SKM-1 (cell line): ENCODE results near the gene SNN.

Experiments
- DNase-seq: peaks from one replicate; lab custom pipeline; 2025; ENCODE audit not compliant: unreplicated experiment; lab: John Stamatoyannopoulos, UW

Gene SNN

GRCh38 chr16:11696266-11697012 is 28.2 kb downstream of the SNN start:
- no peak for DNase-seq

GRCh38 chr16:11697319-11697718 is 29.1 kb downstream of the SNN start:
- DNase-seq, result no peak

GRCh38 chr16:11698271-11698689 is 30.0 kb downstream of the SNN start:
- no peak for DNase-seq

- DNase-seq, result no peak
Measured at GRCh38 chr16:11699234-11699894, 31.1 kb downstream of the SNN start.

- peak; percentile 19 for DNase-seq
Measured at GRCh38 chr16:11700264-11701029, 32.2 kb downstream of the SNN start.

GRCh38 chr16:11705311-11706025 is 37.2 kb downstream of the SNN start:
- DNase-seq, result no peak

GRCh38 chr16:11706180-11706742 is 38.0 kb downstream of the SNN start:
- no peak for DNase-seq

- no peak for DNase-seq
Measured at GRCh38 chr16:11707679-11708197, 39.5 kb downstream of the SNN start.

GRCh38 chr16:11708421-11708820 is 40.2 kb downstream of the SNN start:
- DNase-seq, result no peak

GRCh38 chr16:11711662-11712061 is 43.4 kb downstream of the SNN start:
- DNase-seq, result no peak

- no peak for DNase-seq
Measured at GRCh38 chr16:11712122-11712521, 43.9 kb downstream of the SNN start.

GRCh38 chr16:11715246-11715947 is 47.1 kb downstream of the SNN start:
- DNase-seq, result no peak

GRCh38 chr16:11716336-11716735 is 48.1 kb downstream of the SNN start:
- DNase-seq, result no peak

- DNase-seq, result no peak
Measured at GRCh38 chr16:11717811-11718210, 49.6 kb downstream of the SNN start.

- no peak for DNase-seq
Measured at GRCh38 chr16:11719171-11719570, 50.9 kb downstream of the SNN start.

GRCh38 chr16:11719762-11720161 is 51.5 kb downstream of the SNN start:
- DNase-seq, result no peak

- no peak for DNase-seq
Measured at GRCh38 chr16:11721781-11722467, 53.7 kb downstream of the SNN start.

- no peak for DNase-seq
Measured at GRCh38 chr16:11722468-11722808, 54.2 kb downstream of the SNN start.

GRCh38 chr16:11725457-11725856 is 57.2 kb downstream of the SNN start:
- no peak for DNase-seq

- DNase-seq, result no peak
Measured at GRCh38 chr16:11726008-11726407, 57.8 kb downstream of the SNN start.
